Stimulated activated naive CD4-positive, alpha-beta T cell (primary cell): Measurements from ENCODE around the gene SORBS1.

ENCODE experiments used
- DNase-seq, 6 experiments: peaks; one replicate each; lab custom pipeline; 2025; lab: John Stamatoyannopoulos, UW

Gene SORBS1

GRCh38 chr10:95513941-95514392, 47.2 kb downstream of the SORBS1 start:
- no peak for DNase-seq

DNA sequence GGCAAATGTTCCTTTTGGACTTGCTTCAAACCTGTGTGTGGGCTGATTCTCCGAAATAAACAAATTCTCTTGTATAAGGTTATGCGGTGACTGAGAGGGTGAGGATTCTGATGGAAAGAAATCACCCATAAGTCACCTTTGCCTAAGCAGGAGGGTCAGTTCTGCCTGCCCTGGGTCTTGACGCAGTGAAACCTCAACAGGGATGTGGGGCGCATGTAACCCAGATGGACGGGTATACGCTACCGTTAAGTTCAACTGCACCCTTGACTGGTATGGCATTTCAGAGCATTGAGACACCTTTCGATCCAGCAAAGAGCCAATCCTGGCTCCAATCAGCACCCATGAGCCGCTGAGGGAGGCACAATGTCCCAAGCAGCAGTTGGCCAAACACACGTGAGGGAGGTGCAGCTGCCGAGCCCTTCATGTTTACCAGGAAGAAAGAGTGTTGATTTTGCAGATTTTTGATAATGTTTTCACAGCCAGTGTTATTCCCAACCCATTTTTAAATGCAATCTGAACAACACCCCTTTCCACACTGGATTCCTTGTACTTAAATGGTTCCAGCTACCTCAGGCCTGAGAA, 48.1 kb downstream of the SORBS1 start:
- no peak for DNase-seq

DNA sequence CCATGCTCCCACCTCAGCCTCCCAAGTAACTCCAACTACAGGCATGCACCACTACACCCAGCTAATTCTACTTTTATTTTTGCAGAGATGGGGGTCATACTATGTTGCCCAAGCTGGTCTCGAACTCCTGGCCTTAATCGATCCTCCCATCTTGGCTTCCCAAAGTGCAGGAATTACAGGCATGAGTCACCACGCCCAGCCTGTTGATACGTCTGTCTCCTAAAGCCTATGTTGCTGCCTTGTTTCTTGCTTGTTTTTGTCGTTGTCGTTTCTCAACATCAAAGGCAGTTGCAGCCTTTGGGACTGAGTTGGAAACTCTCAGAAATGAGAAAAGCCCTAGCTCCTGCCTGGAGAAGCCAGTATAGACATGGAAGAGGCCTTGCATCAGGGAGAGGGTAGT, 49.9 kb downstream of the SORBS1 start:
- no peak for DNase-seq

DNA sequence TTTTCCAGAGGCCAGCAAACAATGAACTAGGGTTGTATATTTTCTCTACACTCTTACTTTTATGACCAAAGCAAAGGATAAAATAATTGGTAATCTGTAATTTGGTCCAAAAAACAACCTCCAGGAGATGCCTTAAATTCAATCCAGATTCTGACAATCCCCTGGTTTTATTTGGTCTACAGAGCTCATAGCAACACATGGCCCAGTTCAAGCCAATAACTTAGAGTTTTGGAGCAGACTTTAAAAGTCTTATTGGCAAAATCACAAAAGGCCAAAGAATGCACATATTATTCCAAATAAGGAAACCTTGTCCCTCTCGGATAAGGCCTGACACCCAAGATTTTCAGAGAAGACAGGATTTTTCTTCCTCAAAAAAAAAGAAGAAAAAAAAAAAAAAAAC, 51.9 kb downstream of the SORBS1 start:
- no peak for DNase-seq

GRCh38 chr10:95508730-95509129, 52.4 kb downstream of the SORBS1 start:
- DNase-seq: no peak

DNA sequence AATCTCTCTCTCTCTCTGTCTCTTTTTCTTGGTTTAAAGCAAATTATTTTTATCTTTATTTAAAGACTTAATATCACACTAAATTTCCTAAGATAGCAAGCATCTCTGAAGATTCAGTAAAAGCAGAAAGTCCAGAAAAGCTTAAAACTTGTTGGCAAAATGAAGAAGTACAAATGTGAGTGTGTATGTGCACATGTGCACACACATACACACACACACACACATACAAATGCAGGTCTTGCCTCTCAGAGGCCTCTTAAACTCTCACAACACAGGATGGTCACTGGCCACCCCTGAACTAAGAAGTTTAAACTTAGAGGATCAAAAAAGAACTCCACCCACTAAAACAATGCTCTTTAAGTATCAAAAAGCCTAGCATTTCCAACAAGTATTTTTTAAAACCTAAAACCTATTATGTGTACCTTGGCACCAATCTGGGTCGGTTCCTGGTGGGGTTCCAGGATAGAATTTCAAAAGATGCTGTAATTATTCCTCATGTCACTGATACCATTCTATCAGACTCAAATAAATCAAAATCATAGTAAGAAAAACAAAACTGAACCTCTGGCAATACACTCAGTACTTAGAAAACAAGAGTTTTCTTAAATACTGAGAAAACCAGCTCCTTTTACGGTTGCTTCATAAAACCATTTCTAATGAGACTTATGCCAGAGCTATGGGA, 55.0 kb downstream of the SORBS1 start:
- no peak for DNase-seq

- DNase-seq: no peak
These were observed 55.5 kb downstream of the SORBS1 start for GRCh38 chr10:95505641-95506040.

DNA sequence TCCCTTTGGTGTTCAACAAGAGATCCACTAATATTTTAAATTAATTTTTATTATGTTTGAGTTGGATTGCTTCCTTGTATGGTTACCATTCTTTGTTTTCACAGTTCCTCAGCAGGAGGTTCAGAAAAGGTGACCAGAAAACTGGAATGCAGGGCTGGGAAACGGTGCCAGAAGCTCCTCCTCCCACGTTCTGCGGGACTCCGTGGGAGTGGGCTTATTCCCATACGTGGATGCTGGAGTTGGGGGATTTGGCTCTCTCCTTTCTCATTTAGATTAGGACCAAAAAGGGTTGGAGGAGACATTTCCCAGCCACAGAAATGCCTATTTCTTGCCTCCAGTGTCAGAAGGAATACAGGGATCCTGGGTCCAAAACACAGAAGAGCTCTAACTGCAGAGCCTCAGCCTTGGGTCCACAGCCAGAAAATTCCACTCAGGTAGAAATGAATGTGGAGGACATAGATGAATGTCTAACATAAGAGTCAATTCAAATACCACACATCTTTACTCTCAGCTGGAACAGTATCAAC, 56.0 kb downstream of the SORBS1 start:
- DNase-seq: no peak

DNA sequence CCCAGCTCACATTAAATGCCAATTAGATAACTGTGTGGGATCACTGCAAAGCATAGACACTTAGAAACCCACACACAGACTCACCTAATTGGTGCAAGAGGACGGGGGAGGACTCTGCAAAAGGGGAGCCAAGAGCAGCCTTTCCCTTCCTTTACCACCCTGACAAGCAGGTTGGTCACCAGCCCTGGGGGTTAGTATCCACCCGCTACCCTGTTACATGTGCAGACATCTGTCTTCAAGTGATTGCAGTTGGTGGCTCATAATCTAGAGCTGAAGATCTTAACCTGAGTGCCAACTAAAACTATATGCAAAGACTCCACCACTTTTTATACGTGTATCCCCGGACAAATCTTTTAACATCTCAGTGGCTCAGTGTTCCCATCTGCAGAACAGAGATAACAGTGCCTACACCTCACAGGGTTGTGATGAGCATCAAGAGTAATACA, 56.9 kb downstream of the SORBS1 start:
- DNase-seq: no peak

- DNase-seq: no peak
These were observed 57.6 kb downstream of the SORBS1 start for GRCh38 chr10:95503526-95503925.

DNA sequence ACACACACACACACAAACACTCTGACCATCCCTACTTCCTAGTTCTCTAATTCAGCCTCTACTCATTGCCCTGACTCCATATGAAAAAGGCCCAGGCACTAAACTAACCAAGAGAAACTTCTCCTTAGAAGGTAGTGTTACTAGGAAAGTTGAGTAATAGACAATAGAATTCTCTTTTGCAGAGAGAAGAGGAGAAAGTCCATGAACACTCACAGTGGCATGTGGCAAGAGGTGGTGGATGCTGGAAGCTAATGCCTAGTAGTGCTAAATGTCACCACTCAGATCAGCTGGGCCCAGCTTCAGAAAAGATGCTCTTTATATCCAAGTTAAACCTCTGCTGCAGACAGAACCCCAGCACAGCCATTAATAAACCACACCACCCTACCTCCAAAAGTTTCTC, 58.2 kb downstream of the SORBS1 start:
- DNase-seq: no peak

- DNase-seq: no peak
These were observed 58.8 kb downstream of the SORBS1 start for GRCh38 chr10:95502377-95502776.

DNA sequence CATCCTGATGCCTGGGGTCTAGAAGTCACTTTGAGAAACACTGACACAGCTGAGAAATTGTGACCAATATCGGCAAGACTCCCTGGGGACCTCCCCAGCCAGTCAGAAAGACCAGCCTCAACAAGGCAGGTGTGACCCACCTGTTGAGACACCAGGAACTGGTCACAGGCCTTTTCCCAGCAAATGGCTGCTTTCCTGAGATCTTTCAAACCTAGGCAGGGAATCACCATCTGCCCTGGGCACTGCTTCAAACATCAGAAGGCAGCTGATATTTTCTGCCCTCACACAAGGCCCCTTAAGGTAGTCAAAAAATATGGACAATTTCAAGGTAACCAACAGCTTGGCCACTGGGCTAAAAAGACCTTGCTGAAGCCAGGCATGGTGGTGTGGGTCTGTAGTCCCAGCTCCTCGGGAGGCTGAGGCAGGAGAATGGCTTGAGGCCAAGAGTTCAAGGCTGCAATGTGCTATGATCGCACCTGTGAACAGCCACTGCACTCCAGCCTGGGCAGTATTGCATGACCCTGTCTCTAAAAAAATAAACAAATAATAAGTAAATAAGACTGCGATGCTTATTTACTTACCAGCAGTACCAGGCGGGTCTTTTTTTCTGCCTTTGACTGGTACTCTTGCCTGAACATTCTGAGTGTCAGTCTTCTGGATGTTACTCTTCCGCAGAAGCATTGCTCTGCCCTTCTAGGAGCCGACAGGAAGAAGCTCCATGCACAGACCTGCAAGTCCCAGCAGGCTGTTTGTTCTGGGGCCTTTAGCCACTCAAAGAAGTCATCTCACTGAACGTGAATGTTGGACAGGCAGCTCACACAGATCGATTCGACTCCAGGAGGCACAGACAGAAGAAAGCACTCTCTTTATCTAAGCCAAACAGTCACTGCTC, 59.7 kb downstream of the SORBS1 start:
- DNase-seq: no peak

DNA sequence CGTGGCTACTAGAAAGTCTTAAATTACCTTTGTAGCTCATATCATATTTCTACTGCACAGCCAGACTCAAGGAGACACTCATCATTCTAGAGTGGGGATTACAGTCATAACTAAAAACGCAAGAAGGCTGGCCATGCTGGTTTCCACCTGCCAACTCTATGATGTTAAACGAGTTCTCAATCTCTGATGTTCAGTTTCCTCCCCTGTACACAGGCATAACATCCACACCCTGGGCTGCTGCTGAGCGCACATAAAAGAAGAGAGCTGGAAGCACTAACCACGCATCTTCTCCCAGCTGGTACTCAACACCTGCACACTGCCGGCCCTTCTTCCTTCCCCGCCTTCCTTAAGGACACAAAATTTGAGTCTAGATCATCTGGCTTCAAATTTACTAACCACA, 60.5 kb downstream of the SORBS1 start:
- no peak for DNase-seq

- DNase-seq: no peak
These were observed 61.1 kb downstream of the SORBS1 start for GRCh38 chr10:95500097-95500496.

DNA sequence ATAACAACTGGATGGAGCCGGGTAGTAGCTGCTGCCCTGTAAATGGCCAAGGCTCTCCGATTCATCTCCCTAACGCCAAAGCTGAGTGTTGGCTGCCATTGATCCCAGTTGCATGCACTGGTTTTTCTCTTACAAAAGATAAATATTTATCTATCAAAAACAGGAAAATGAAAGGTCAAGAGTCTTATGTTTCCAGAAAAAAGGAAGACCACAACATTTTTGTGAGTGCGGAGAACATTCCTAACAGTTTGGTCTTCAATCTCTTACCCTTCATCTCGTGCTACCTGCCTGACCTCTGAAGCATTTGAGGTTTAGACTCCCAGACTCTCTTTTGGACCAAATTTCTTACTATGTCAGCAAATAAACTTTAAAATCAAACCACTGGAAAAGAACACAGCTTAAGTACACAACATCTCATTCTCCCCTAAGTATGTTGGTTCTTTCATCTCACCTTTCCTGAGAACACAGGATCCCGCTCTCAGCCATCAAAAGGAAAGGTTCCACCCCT, 61.6 kb downstream of the SORBS1 start:
- DNase-seq: no peak

DNA sequence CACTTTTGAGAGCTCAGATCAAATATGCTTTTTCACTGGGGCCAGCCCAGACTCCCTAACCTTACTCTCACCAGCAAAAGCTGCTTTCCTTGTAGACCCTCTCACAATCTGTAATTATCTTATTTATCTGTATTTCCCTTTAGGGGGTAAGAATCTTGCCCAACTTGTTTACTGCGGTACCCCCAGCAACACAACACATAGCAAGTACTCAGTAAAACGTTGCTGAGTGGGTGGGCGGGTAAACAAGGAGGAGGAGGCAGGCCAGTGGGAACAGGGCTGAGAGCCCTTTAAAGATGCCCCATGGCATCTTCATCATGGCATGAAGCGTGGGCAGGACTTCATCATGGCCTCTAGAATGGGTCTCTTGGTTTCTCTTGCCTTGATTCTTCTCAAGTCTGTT, 64.2 kb downstream of the SORBS1 start:
- DNase-seq: no peak

DNA sequence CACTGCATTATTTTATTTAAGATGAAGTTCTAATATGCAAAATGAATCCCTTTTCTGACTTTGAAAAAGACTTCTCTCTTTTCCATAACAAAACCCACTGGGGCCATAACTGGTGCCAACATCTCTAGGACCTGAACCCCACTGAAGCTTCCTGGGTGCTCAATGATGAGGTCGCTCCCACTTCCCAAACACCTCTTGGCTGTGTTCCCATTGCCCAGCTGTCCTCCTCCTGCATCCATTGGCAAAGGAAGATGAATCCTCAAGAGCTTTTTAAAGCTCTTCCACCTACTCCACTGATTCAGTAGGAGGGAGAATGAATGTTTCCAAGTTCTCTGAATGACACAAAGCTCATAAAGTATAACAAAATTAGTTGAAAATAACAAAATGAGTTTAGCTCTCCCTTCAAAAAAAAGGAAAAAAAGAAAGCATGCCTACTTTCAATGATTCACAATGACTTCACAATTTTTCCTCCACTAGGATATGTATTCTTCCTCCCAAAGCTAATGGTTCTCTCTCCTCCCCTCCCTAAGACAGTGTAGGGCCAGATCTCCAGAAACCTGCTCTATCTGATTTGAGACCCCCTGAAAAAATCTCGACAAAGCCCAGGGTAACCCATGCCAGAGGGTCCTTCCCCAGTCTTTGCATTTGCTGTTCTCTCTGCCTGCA, 64.8 kb downstream of the SORBS1 start:
- no peak for DNase-seq

DNA sequence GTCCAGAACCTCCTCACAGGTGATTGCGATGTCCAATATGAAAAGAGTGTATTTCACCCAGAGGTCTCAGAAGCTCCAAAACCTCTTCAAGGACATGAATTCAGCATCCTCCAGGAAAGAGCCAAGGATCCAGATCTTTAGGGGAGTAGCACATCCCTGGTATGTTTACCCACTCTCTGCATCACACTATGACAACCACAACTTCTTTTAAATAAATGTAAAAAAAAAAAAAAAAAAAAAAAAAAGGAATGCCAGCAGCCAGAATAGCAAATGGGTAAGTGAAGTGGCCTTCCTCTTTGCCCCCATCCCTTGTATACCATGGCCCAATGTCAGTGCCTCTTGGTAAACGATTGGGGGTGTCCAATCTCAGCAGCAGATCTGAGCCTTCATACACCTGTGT, 67.3 kb downstream of the SORBS1 start:
- no peak for DNase-seq

DNA sequence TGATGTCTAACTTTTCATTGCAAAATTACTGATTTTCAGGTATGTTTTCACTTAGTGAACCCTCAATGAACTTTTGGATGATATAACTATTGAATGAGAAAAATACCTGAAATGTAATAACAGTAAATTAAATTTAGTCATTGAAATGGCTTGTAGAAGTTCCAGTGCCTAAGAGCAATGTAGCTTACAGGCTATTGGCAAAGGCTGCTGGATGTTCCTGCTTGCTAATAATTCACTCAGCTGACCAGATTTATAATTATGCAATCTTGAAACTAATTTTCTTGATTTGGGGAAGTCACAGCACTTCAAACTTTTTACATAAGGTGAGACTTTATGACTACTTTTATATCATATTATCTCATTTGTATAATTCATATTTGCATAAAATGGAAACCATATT, 73.2 kb downstream of the SORBS1 start:
- DNase-seq: no peak

DNA sequence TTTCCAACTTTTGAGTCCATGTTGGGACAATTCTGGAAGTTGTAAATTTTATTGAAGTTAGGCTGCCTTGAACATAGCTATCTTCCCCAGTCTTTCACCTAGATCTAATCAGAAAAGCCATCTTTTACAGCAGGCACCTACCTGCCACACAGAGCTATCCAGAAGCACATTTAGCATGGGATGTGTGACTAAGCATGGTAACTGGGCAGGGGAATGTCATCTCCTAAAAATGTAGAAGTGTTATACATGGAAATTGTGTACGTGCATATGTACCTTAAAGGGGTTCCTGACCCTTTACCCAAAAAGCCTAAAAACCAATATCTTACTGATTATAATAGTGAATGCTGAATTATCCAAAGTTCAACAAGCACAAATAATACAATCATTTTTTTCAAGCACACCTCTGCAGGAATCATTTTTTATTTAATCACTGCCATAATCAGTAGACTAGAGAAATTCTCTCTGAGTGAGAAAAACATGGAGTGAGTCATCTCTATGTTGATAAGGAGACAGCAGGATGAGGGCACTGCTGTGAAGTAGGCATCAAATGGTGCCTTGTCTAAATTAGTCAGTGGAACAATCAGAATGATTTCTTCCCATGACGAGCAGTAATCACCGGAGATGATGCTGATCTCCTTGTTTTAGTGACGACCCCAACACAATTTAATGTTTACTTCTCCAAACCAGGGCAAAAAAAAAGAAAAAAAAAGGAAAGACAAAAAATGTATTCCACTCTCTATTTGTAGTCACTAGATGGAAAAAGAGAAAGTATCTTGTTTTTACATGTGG, 75.9 kb downstream of the SORBS1 start:
- DNase-seq: no peak
